COLO829 (cell line): ENCODE data around the gene NARF.
"Not testable (repeated sequence)": the region's sequence is repeated elsewhere in the genome, so short reads cannot be mapped to it uniquely, and the experiment has no call there.

Experiments used
- DNase-seq: peaks from one replicate; pipeline ENCODE4 v3.0.0; 2012; ENCODE audit warnings: low spot score

The NARF gene

GRCh38 chr17:82539076-82539475 is 80.5 kb downstream of the NARF start:
- DNase-seq: not testable (repeated sequence)
